ENCODE measurements around the gene PREP. TPM values are rescaled to one million over a fixed set of nuclear protein-coding genes. Genes with fewer than 3 reads are reported as not detected.

Gene PREP
- total and polyA plus RNA-seq, 12 donors, result 11.7 to 37.1 (median 17.7) TPM

- Histone ChIP-seq H3K27ac (no peak overlapping the region), H3K27me3 (no peaks in the 10 kb centered on the region), H3K9me3 (replicated peaks in 1 of 3) (no peaks in the 10 kb centered on the region), H3K36me3 (replicated peaks in 1 of 2) (peaks cover 0 to 3% of the 10 kb centered on the region in 2 donors), H3K4me1 (replicated peaks in 1 of 2) (peaks cover 0 to 6% of the 10 kb centered on the region in 2 donors), H3K4me3 (no peak overlapping the region)
- WGBS, 4 donors, result 92 to 97% (median 96%) methylated on average over 3 of the region's 3 CpGs
- intact Hi-C loops (cut with DNase I), result no loop called here
- TF ChIP-seq CTCF (IDR thresholded peaks at IDR 0.05) (no peak), POLR2A (IDR thresholded peaks at IDR 0.05) (no peak)
- DNase-seq, result no peak
Observed at GRCh38 chr6:105330364-105330763, 72.5 kb downstream of the PREP start.

GRCh38 chr6:105326833-105327770 lies 75.8 kb downstream of the PREP start:
- no peaks in the 10 kb centered on the region for H3K9me3 ChIP-seq (replicated peaks in 1 of 3)
- no peaks in the 10 kb centered on the region for H3K27me3 ChIP-seq
- DNase-seq, result peak; percentile 25 to 56 (median 35)
- 77 to 81% (median 78%) methylated on average over 9 of the region's 9 CpGs for WGBS, 4 donors
- TF ChIP-seq CTCF (IDR thresholded peaks at IDR 0.05), result no peak
- TF ChIP-seq POLR2A (IDR thresholded peaks at IDR 0.05), result no peak
- intact Hi-C loops (cut with DNase I), result no loop called here
- peaks cover 0 to 12% of the 10 kb centered on the region in 2 donors for H3K36me3 ChIP-seq (replicated peaks in 1 of 2)
- H3K27ac ChIP-seq, result no peak overlapping the region
- no peak overlapping the region for H3K4me3 ChIP-seq
- H3K4me1 ChIP-seq (replicated peaks in 1 of 2), result peaks cover 0 to 6% of the 10 kb centered on the region in 2 donors

GRCh38 chr6:105326216-105326615 lies 76.7 kb downstream of the PREP start:
- H3K36me3 ChIP-seq (replicated peaks in 1 of 2), result peaks cover 0 to 15% of the 10 kb centered on the region in 2 donors

More at GRCh38 chr6:105326216-105326615, 76.7 kb downstream of the PREP start:
- TF ChIP-seq POLR2A (IDR thresholded peaks at IDR 0.05), result no peak
- no peak for TF ChIP-seq CTCF (IDR thresholded peaks at IDR 0.05)
- 61 to 76% (median 66%) methylated on average over 2 of the region's 2 CpGs for WGBS, 4 donors
- Histone ChIP-seq H3K4me1 (replicated peaks in 1 of 2) (peaks cover 0 to 6% of the 10 kb centered on the region in 2 donors), H3K27me3 (no peaks in the 10 kb centered on the region), H3K4me3 (no peak overlapping the region), H3K27ac (no peak overlapping the region), H3K9me3 (replicated peaks in 1 of 3) (no peaks in the 10 kb centered on the region)
- DNase-seq, result no peak
- intact Hi-C loops (cut with DNase I), result no loop called here
